Spleen (tissue), 11 donors: ENCODE results near the gene QRFP. TPM values are rescaled to one million over a fixed set of nuclear protein-coding genes. Genes with fewer than 3 reads are reported as not detected.
"Not testable (repeated sequence)": the region's sequence is repeated elsewhere in the genome, so short reads cannot be mapped to it uniquely, and the experiment has no call there.

Experiments
- DNase-seq: peaks from one replicate; pipeline ENCODE4 v3.0.0-alpha.2; 2020
- H3K27ac ChIP-seq, 8 donors: fragments of 200-600 bp; sonication (generic) in 7 of 8; 1 replicate in 4 of 8; 2 replicates in 4 of 8; pipeline versions ENCODE4 v1.5.0 to v1.8.0; 2016 to 2021; ENCODE audit warnings: inconsistent platforms in 4 of 8, mild to moderate bottlenecking in 4 of 8, moderate library complexity in 1 of 8
- H3K27me3 ChIP-seq, 7 donors: fragments of 200-600 bp; sonication (generic) in 6 of 7; replicated peaks in 1 of 7; 1 replicate in 4 of 7; 2 replicates in 3 of 7; pipeline versions ENCODE4 v1.5.0 to v1.8.0; 2016 to 2021; ENCODE audit warnings: inconsistent platforms in 3 of 7, mild to moderate bottlenecking in 1 of 7
- H3K36me3 ChIP-seq, 6 donors: fragments of 200-600 bp; sonication (generic) in 5 of 6; 1 replicate in 4 of 6; 2 replicates in 2 of 6; pipeline versions ENCODE4 v1.5.0 to v1.8.0; 2016 to 2021; ENCODE audit warnings: inconsistent platforms in 2 of 6
- H3K4me1 ChIP-seq, 6 donors: fragments of 200-600 bp; sonication (generic) in 5 of 6; 1 replicate in 3 of 6; 2 replicates in 3 of 6; pipeline versions ENCODE4 v1.5.0 to v1.8.0; 2016 to 2021; ENCODE audit warnings: inconsistent platforms in 3 of 6
- H3K4me3 ChIP-seq, 8 donors: fragments of 200-600 bp; sonication (generic) in 7 of 8; 1 replicate in 4 of 8; 2 replicates in 4 of 8; pipeline versions ENCODE4 v1.5.0 to v1.8.0; 2016 to 2021; ENCODE audit warnings: inconsistent platforms in 4 of 8, mild to moderate bottlenecking in 4 of 8, moderate library complexity in 2 of 8
- H3K9me3 ChIP-seq, 8 donors: fragments of 200-600 bp; sonication (generic) in 7 of 8; 1 replicate in 4 of 8; 2 replicates in 4 of 8; pipeline versions ENCODE4 v1.5.0 to v1.8.0; 2016 to 2021; ENCODE audit warnings: inconsistent platforms in 4 of 8
- CTCF ChIP-seq, 11 experiments: fragments of 200-600 bp in 7 of 11; fragments of 450-650 bp in 4 of 11; sonication (generic) in 4 of 11; IDR thresholded peaks in 8 of 11; conservative IDR thresholded peaks in 3 of 11; 1 replicate in 7 of 11; 2 replicates in 4 of 11; pipeline versions ENCODE4 v1.4.0 to v1.8.0; 2016 to 2021; ENCODE audit warnings: antibody characterized with exemption in 11 of 11, inconsistent platforms in 4 of 11, mild to moderate bottlenecking in 1 of 11
- POLR2A ChIP-seq, 3 donors: fragments of 450-650 bp; IDR thresholded peaks; one replicate each; pipeline ENCODE4 v1.5.1; 2017; ENCODE audit warnings: antibody characterized with exemption in 3 of 3, mild to moderate bottlenecking in 1 of 3
- POLR2AphosphoS5 ChIP-seq, 3 donors: sonication (generic); formaldehyde crosslinking; IDR thresholded peaks; one replicate each; pipeline ENCODE4 v1.5.1; 2017; ENCODE audit warnings: antibody characterized with exemption in 3 of 3
- WGBS, 5 donors: extraction: QIAGEN DNeasy Blood & Tissue Kit in 3 of 5; methylation state at CpG; one replicate each; pipeline versions ENCODE4 v1.1.5 to v1.1.7; 2013 to 2018; 5-methylcytosine and 5-hydroxymethylcytosine counted together
- intact Hi-C: fragments of 100-400 bp; cut with DNase I; formaldehyde crosslinking; loops from one replicate; pipeline ENCODE4 v1.15.0; 2023; ENCODE audit warnings: low total_unique reads
- polyA plus RNA-seq, 3 donors: library from polyadenylated mRNA; stranded (reverse); fragments of 200-250 nt; gene quantifications; one replicate each; pipeline ENCODE4 v1.2.1, GENCODE V29; 2013
- total RNA-seq, 7 donors: library from RNA; depleted of rRNA in 3 of 7; stranded (reverse); fragments of >200 nt in 3 of 7; fragmentation: NEBNext Ultra II Directional in 4 of 7; extraction: Animal tissue kit (Norgen Biotek cat#: 25700) in 4 of 7; gene quantifications; one replicate each; pipeline versions ENCODE4 v1.1.0 to v1.2.1, GENCODE V29; 2016 to 2021
- donor health status: healthy with polysubstance abuse.
- donor health status: DM: no; HTN: no; CAD: no; lungs with moderate emphysema.
- donor health status: DM: no; HTN: no; CAD: no.
- donor health status: Bipolar disorder and iron deficiency.
- donor health status: healthy.
- donor health status: DM: no; HTN: no; CAD: no.
- donor health status: DM: yes; HTN: yes; CAD: no.

The QRFP gene
- total and polyA plus RNA-seq, 10 donors: 0.13 to 0.16 TPM; not detected in 8

GRCh38 chr9:130911254-130912049 lies 14.8 kb upstream of the QRFP start:
- 72 to 91% (median 88%) methylated on average over 9 to 26 of the region's 26 CpGs for WGBS, 5 donors
- Histone ChIP-seq H3K27ac (no peak overlapping the region), H3K9me3 (no peaks in the 10 kb centered on the region), H3K4me3 (no peak overlapping the region), H3K4me1 (no peaks in the 10 kb centered on the region), H3K27me3 (peaks cover 0 to 55% (median 0%) of the 10 kb centered on the region in 7 donors), H3K36me3 (no peaks in the 10 kb centered on the region)
- no peak for TF ChIP-seq CTCF (IDR thresholded peaks at IDR 0.05 in 8 of 11, conservative IDR thresholded peaks at IDR 0.05 in 3 of 11)
- intact Hi-C loops: no loop called here
- DNase-seq: no peak

GRCh38 chr9:130910670-130911069 lies 14.1 kb upstream of the QRFP start:
- DNase-seq, H3K27ac ChIP-seq, H3K36me3 ChIP-seq, H3K4me3 ChIP-seq, intact Hi-C loops, H3K9me3 ChIP-seq, H3K4me1 ChIP-seq: not testable (repeated sequence)
- H3K27me3 ChIP-seq: peaks cover 0 to 62% (median 0%) of the 10 kb centered on the region in 7 donors
- WGBS, 5 donors: 50 to 80% (median 55%) methylated on average over 1 of the region's 1 CpG

GRCh38 chr9:130910041-130910440 lies 13.4 kb upstream of the QRFP start:
- DNase-seq, H3K36me3 ChIP-seq, H3K9me3 ChIP-seq, H3K4me1 ChIP-seq, intact Hi-C loops, H3K4me3 ChIP-seq, H3K27ac ChIP-seq: not testable (repeated sequence)
- 84 to 90% (median 90%) methylated on average over 14 to 27 of the region's 27 CpGs for WGBS, 5 donors
- peaks cover 0 to 62% (median 0%) of the 10 kb centered on the region in 7 donors for H3K27me3 ChIP-seq

- Histone ChIP-seq H3K4me1 (no peaks in the 10 kb centered on the region), H3K27me3 (peaks cover 0 to 57% (median 0%) of the 10 kb centered on the region in 7 donors), H3K27ac (no peak overlapping the region), H3K36me3 (no peaks in the 10 kb centered on the region), H3K4me3 (no peak overlapping the region), H3K9me3 (no peaks in the 10 kb centered on the region)
- 80 to 87% (median 86%) methylated on average over 16 to 19 of the region's 19 CpGs for WGBS, 5 donors
- no peak for DNase-seq
- no peak for TF ChIP-seq POLR2AphosphoS5 (IDR thresholded peaks at IDR 0.05)
- TF ChIP-seq POLR2A (IDR thresholded peaks at IDR 0.05): no peak
- no peak for TF ChIP-seq CTCF (IDR thresholded peaks at IDR 0.05 in 8 of 11, conservative IDR thresholded peaks at IDR 0.05 in 3 of 11)
- intact Hi-C loops: no loop called here
Measured at GRCh38 chr9:130908878-130909355, 12.3 kb upstream of the QRFP start.

GRCh38 chr9:130908146-130908877 lies 11.7 kb upstream of the QRFP start:
- Histone ChIP-seq H3K9me3 (no peaks in the 10 kb centered on the region), H3K36me3 (no peaks in the 10 kb centered on the region), H3K27me3 (peaks cover 0 to 60% (median 1%) of the 10 kb centered on the region in 7 donors), H3K4me1 (no peaks in the 10 kb centered on the region), H3K27ac (no peak overlapping the region), H3K4me3 (no peak overlapping the region)
- DNase-seq: no peak
- intact Hi-C loops: no loop called here
- 47 to 59% (median 57%) methylated on average over 20 to 22 of the region's 22 CpGs for WGBS, 5 donors
- TF ChIP-seq POLR2AphosphoS5 (IDR thresholded peaks at IDR 0.05): no peak
- no peak for TF ChIP-seq CTCF (IDR thresholded peaks at IDR 0.05 in 8 of 11, conservative IDR thresholded peaks at IDR 0.05 in 3 of 11)
- TF ChIP-seq POLR2A (IDR thresholded peaks at IDR 0.05): no peak
